A673 (cell line): Measurements from ENCODE around the gene KCNQ1OT1. TPM values are rescaled to one million over a fixed set of nuclear protein-coding genes. Genes with fewer than 3 reads are reported as not detected.

Experiments used
- BruUV-seq: library from RNA; stranded (reverse); fragments of 400-500 nt; replicated peaks from 2 replicates; lab custom pipeline; 2021; lab: Mats Ljungman, UMichigan
- CTCF ChIA-PET: fragments of 300-600 bp; sonication (Branson Sonifier 250); formaldehyde crosslinking; loops from one replicate; lab custom pipeline; 2022; ENCODE audit warnings: antibody characterized with exemption; lab: Charles Lee
- POLR2A ChIA-PET: fragments of 300-600 bp; sonication (Branson Sonifier 250); formaldehyde crosslinking; loops from one replicate; lab custom pipeline; 2022; ENCODE audit warnings: antibody characterized with exemption; ENCODE audit not compliant: low non-redundant PET; lab: Charles Lee
- DNase-seq: peaks from one replicate; pipeline ENCODE4 v3.0.0-alpha.2; 2015; ENCODE audit warnings: low spot score
- H3K27ac ChIP-seq: fragments of 200-600 bp; sonication (generic); 2 replicates; pipeline ENCODE4 v1.5.1; 2016; ENCODE audit warnings: mixed run types, low read depth, mild to moderate bottlenecking, mixed read lengths, antibody characterized with exemption, low read length; ENCODE audit not compliant: poor library complexity, severe bottlenecking
- H3K27me3 ChIP-seq: fragments of 200-600 bp; sonication (generic); replicated peaks from 2 replicates; pipeline ENCODE4 v1.6.1; 2017; ENCODE audit warnings: mixed run types, low read depth, mild to moderate bottlenecking, mixed read lengths, antibody characterized with exemption, low read length; ENCODE audit not compliant: insufficient read depth, poor library complexity
- H3K36me3 ChIP-seq: fragments of 200-600 bp; sonication (generic); 2 replicates; pipeline ENCODE4 v1.6.1; 2016; ENCODE audit warnings: mixed run types, mild to moderate bottlenecking, mixed read lengths, antibody characterized with exemption, low read length; ENCODE audit not compliant: insufficient read depth, poor library complexity, severe bottlenecking
- H3K4me1 ChIP-seq: fragments of 200-600 bp; sonication (generic); 2 replicates; pipeline ENCODE4 v1.6.1; 2017; ENCODE audit warnings: mixed run types, mild to moderate bottlenecking, mixed read lengths, antibody characterized with exemption, low read length; ENCODE audit not compliant: insufficient read depth, poor library complexity, severe bottlenecking
- H3K4me3 ChIP-seq: fragments of 200-600 bp; sonication (generic); 2 replicates; pipeline ENCODE4 v1.5.1; 2016; ENCODE audit warnings: low read depth, mixed run types, mild to moderate bottlenecking, mixed read lengths, low read length; ENCODE audit not compliant: poor library complexity, severe bottlenecking
- H3K9me3 ChIP-seq: fragments of 200-600 bp; sonication (generic); 2 replicates; pipeline ENCODE4 v1.6.1; 2016; ENCODE audit warnings: mixed run types, low read depth, mild to moderate bottlenecking, mixed read lengths, antibody characterized with exemption, low read length; ENCODE audit not compliant: poor library complexity, severe bottlenecking
- CTCF ChIP-seq: fragments of 300-800, 200-600 bp; sonication (generic); conservative IDR thresholded peaks from 2 replicates; pipeline ENCODE4 v1.5.1; 2017; ENCODE audit warnings: low read depth, mild to moderate bottlenecking, antibody characterized with exemption, low read length, moderate library complexity, mixed read lengths
- EZH2 ChIP-seq: fragments of 200-600 bp; sonication (generic); IDR thresholded peaks from 2 replicates; pipeline ENCODE4 v1.6.1; 2017; ENCODE audit warnings: borderline replicate concordance, low read depth, mild to moderate bottlenecking, mixed read lengths, antibody characterized with exemption, low read length; ENCODE audit not compliant: poor library complexity, severe bottlenecking
- intact Hi-C: fragments of 100-400 bp; cut with micrococcal nuclease; formaldehyde crosslinking; loops from one replicate; pipeline ENCODE4 v1.10.0; 2022; ENCODE audit not compliant: unreplicated experiment
- total RNA-seq: library from RNA; stranded (reverse); gene quantifications from 2 replicates; pipeline ENCODE4 v1.2.3, GENCODE V29; 2021

KCNQ1OT1 gene
- total RNA-seq, 1 experiment from 2014 or later = 4.0 TPM

DNA sequence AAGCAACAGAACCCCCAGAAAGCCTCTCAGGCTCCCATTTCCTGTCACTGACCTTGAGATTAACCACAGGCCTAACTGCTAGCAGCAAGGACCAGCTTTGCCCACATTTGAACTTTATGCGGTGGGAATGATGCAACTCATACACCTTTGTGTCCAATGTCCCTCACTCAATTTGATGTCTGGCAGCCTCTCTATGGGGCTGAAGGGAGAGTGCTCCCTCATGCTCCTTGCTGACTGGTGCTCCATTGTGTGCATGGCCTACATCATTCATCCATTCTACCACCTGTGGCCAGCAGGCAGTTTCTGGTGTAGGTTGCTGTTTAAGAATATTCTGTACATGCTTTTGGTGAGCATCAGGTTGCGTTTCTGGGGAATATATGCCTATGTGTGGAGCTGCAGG, 31.9 kb downstream of the KCNQ1OT1 start:
- Histone ChIP-seq H3K4me3 (no peak overlapping the region), H3K27me3 (no peaks in the 10 kb centered on the region), H3K36me3 (no peaks in the 10 kb centered on the region), H3K9me3 (peaks cover 5% of the 10 kb centered on the region), H3K27ac (no peak overlapping the region), H3K4me1 (no peaks in the 10 kb centered on the region)
- CTCF ChIA-PET = no interaction called here
- POLR2A ChIA-PET = no interaction called here
- intact Hi-C loops = no loop called here
- TF ChIP-seq EZH2 (no peak), CTCF (no peak)
- no peak for DNase-seq
- no TSS peak for BruUV-seq

DNA sequence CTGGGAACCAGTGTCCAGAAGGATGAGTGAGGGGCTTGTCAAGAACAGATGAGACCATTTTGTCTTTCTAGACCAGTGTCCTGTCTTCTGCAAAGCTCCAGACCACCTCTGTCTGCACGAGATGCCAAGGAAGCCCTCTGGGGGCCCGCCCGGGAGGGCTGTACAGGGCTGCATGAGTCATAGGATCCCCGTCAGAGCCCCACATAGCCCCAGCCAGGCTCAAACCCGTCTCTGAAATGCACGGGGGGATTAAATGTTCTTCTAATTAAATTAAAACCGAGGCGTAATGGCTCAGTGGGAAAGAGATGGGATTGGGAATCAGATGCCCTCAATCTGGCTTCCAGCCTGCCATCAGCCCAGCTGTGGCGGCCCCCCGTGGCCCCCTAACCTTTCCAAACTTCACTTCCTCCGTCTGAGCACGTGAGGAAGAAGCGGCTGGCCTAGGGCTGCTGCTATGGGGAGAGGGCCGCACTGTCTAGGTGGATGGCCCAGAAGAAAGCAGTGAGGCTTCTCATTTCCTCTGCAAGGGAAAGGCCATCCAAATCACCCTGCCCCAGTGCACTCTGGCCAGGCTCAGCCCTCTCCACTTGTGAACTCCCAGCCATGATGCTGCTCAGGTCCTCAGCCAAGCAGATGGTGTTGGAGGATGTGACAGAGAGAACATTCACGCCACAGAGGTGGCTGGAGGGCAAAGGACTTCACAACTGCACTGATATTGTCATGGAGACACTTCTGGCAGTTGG, 32.8 kb downstream of the KCNQ1OT1 start:
- TF ChIP-seq EZH2 = no peak
- no peak for TF ChIP-seq CTCF
- no peaks in the 10 kb centered on the region for H3K4me1 ChIP-seq

DNA sequence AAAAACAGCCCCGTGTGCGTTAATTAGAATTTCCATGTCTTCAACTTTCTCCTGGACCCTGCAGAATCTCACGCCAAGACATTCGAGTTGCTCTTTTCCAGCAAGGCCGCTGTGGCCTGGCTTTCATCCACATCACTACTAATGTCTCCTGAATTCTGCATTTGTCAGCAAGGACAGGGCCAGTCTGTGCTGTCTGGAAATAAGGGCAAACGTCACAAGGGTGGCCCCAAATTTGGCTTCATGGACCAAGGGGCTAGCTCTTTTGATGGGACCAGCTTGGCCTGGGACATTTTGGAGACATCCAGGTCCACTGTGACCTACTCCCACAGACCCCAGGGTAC, 33.4 kb downstream of the KCNQ1OT1 start:
- no TSS peak for BruUV-seq
- Histone ChIP-seq H3K36me3 (no peaks in the 10 kb centered on the region), H3K4me3 (no peak overlapping the region), H3K4me1 (no peaks in the 10 kb centered on the region), H3K27me3 (no peaks in the 10 kb centered on the region), H3K27ac (no peak overlapping the region), H3K9me3 (peaks cover 12% of the 10 kb centered on the region)
- intact Hi-C loops = no loop called here
- no peak for DNase-seq
- TF ChIP-seq CTCF = no peak
- no peak for TF ChIP-seq EZH2
- CTCF ChIA-PET = no interaction called here
- POLR2A ChIA-PET = no interaction called here

More for the DNA sequence above, 32.8 kb downstream of the KCNQ1OT1 start:
- peaks cover 6% of the 10 kb centered on the region for H3K9me3 ChIP-seq
- CTCF ChIA-PET = no interaction called here
- no peaks in the 10 kb centered on the region for H3K27me3 ChIP-seq
- POLR2A ChIA-PET = no interaction called here
- no peaks in the 10 kb centered on the region for H3K36me3 ChIP-seq
- intact Hi-C loops = no loop called here
- H3K27ac ChIP-seq = no peak overlapping the region
- no TSS peak for BruUV-seq
- no peak for DNase-seq
- no peak overlapping the region for H3K4me3 ChIP-seq
